Middle frontal gyrus (tissue), 1 donor: ENCODE measurements around the gene FYCO1.

ENCODE experiments used
- DNase-seq: peaks from one replicate; pipeline ENCODE4 v3.0.0-alpha.2; 2015; ENCODE audit warnings: low spot score; ENCODE audit errors: extremely low spot score

The FYCO1 gene

DNA sequence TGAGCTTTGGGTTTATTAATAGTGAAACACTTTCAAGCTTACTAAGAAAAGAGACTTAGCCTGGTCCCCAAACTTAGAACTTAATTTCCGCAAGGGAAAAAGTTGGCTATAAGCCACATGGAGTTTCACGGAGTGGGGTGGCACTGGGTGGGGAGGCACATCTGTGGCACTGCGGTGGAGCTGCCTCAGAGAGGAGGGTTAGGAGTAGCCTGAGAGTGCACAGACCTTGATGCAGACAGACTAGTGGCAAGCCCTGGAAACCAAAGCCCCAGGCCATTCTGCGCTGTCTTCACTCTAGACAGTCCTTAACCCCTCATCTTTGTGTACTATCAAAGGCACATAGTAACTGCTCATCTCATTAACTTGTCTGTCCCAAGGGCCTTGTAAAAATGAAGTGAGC lies 30.4 kb downstream of the FYCO1 start:
- DNase-seq: no peak

- DNase-seq: no peak
These were observed 31.5 kb downstream of the FYCO1 start for GRCh38 chr3:45964139-45964538.

DNA sequence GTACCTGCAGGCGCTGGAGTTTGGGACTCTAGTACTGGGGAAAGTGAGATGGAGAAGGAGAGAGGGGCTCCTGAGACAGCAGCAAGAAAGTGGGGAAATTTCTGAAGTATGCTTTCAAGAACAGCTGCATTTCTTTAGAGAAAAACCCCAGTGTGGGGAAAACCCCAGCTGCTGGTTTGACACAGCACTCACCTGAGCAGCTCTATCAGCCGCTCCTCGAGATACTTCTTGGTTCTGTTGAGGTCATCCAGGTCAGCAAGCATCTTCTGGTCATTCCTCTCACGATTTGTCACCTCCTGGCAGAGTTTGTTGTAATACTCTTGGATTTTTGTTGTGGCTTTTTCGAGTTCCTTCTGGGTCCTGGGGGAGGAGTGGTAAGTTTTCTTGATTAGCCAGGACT lies 33.6 kb downstream of the FYCO1 start:
- no peak for DNase-seq

GRCh38 chr3:45960289-45960688 lies 35.3 kb downstream of the FYCO1 start:
- no peak for DNase-seq

GRCh38 chr3:45959201-45959600 lies 36.4 kb downstream of the FYCO1 start:
- DNase-seq: no peak

DNA sequence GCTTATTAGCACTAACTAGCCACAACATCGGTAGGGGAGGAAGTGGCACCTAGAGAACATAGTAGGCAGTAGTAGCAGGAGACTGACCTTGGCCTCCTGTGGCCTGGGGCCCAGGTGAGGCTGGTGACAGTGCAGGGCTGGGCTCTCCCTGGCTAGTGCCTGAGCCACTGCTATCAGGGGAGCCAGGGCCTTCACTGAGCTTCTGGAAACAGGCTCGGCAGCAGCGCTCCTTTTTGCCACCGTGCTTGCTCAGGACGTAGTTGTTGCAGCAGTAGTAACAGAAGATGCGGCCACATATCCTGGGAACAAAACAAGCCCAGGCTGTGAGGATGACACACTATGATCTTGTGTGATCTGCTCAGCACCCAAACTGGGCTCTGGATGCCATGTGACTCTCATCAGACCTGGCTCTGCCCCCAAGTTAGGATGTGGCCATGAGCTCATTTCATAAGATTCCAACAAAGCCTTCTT lies 37.3 kb downstream of the FYCO1 start:
- no peak for DNase-seq

- DNase-seq: no peak
These were observed 38.0 kb downstream of the FYCO1 start for GRCh38 chr3:45957586-45957985.

DNA sequence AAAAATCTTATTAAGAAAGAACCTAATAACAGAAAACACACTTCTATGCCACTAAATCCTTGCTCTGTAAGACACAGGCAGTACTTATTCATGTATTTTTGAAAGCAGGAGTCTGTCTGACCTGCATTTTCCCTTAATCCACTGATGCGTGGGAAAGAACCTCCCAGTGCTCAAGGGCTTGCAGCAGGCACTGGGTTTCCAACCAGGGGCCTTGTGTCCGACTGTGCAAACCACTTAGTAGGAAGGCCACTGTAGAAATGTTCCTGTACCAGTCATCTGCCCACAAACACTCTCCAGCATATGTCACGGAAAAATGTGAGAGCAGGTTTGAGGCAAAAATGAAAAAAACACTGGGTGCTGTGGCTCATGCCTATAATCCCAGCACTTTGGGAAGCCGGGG lies 39.9 kb downstream of the FYCO1 start:
- DNase-seq: no peak

DNA sequence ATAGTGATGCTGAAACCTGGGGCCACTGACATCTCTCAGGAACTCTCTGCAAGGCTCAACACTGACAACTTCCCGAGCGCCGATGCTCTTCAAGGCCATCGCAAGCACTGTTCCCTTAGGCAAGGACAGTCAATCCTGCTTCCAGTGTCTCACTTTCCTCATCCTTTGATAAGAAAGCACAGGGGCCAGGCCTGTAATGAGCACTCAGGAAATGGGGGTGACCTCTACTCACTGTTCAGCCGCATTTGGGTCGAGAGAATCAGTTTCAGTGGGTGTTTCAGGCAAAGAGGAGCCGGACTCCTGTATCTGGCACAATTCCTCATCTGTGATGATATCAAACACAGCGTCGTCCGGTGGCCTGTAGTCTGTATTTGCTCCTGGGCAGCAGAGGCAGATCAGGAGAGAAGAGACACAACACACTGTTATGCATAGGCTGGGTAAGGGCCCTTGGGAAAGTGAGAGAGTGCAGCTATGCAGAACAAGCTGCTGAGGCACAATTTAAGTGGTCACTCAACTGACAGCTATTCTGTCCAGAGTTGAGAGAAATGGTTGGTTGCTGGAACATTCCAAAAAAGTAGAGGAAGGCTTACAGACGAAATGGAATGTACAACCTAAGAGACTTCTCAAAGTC lies 40.5 kb downstream of the FYCO1 start:
- DNase-seq: no peak

DNA sequence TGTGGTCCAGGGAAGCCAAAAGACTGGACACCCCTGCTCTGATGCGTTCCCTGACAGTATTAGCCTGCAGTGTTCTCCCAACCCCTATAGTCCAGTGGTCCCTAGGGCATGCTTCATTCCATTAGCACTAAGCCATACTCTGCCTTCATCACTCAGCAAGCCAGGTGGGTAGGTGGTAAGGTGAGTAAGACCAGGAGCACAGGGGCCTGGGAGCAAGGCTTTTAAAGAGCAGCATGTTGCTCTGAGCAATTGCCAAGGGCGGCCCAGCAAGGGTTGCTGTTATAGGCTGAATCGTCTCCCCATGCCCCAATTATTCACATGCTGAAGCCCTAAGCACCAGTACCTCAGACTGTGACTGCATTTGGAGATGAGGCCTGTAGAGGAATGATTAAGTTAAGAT lies 41.3 kb downstream of the FYCO1 start:
- no peak for DNase-seq

GRCh38 chr3:45953536-45953935 lies 42.1 kb downstream of the FYCO1 start:
- DNase-seq: no peak

- no peak for DNase-seq
These were observed 43.2 kb downstream of the FYCO1 start for GRCh38 chr3:45952456-45952855.

DNA sequence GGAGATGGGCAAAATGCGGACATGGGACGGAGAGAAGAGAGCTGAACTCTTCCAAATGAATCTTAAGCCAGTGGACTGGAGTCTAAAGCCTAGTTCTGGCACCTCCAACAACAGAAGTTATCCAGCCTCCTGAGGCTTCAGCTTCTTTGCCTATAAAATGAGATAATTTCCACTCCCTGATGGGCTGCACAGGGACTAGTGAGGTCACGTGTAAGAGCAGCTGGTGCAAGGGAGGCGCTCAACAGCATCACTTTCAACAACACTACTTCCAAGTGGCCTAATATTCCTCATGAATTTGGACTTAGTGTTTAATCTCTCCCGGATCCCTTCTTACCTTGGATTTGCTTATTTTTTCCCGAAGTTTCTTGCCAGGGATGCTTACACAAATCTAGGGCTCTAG lies 43.7 kb downstream of the FYCO1 start:
- no peak for DNase-seq

DNA sequence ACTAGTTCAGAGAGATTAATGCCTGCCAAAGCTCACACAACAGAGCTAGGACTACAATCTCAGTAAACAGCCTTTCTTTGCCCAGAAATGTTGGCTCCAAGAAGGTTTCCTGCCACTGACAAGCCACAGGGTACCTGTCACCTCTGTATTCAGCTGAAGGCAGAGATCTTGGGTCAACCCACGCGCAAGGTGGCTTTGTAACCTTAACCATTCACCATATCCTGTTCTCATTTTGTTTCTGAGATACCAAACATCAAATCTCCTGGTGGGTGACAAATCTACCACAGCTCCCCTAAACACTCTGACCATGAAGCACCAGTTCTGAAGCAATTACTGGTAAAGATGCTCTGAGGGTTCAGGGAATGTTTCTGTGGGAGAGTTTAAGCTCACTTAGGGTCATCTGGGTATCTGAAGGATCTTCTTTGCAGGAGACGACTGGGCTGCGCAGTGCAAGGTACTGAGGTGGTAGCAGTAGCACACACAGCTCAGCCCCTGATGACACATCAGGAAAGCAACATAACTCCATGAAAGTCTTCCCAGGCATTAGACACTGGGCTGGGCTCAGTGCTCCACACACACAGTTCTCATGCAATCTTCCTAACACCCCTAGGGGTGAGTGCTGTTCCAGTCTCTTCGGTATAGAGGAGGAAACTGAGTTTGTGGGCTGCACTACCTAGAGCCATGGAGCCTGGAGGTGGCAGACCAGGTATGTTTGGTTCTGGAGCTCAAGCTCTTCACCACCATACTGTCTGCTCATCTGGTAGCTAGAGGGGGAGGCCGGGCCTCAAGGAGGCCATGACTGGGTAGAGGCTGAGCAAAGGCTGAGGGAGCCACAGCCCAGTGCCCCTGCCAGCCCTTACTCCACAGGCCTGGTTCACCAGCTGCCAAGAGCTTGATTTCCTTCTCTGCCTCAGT lies 44.7 kb downstream of the FYCO1 start:
- no peak for DNase-seq

- DNase-seq: no peak
These were observed 45.5 kb downstream of the FYCO1 start for GRCh38 chr3:45950131-45950530.

GRCh38 chr3:45949432-45949831 lies 46.2 kb downstream of the FYCO1 start:
- no peak for DNase-seq

DNA sequence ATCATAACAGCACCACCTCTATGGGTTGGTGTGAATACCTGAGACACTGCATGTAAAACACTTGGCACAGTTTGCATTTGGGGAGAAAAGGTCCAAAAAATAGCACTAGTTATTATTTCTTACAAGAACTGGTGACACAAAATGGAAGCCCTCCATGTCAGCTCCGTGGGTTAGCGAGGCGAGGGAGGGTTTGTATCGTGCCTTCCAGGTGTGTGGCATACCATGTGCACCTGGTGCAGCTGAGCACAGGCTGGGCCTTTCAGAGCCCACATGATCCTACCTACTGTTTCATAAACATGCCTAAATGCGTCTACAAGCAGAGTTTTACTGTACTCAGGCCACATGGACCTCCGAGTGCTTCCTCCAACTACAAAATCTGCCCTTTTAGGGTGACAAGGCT lies 46.7 kb downstream of the FYCO1 start:
- DNase-seq: no peak

DNA sequence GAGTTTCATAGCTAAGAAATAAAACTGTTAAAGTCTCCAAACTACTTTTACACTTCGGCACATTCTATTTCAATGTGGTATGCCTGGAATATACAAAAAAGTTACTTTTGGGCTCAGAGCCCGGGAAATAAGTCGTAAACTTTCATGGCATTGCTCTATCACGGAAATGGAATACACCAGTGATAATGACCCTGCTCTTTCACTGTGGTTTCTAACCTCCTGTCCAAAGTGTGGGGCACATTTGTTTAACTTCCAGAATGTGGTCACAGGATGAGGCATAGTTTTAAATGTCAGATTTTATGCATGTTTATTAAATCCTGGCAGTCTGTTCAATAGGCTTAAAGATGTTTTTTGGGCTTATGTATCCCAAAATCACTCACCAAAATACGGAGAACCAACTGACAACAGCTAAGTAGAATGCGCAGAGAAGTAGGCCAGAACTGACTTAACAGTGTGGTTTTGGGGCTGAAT lies 47.3 kb downstream of the FYCO1 start:
- DNase-seq: no peak

DNA sequence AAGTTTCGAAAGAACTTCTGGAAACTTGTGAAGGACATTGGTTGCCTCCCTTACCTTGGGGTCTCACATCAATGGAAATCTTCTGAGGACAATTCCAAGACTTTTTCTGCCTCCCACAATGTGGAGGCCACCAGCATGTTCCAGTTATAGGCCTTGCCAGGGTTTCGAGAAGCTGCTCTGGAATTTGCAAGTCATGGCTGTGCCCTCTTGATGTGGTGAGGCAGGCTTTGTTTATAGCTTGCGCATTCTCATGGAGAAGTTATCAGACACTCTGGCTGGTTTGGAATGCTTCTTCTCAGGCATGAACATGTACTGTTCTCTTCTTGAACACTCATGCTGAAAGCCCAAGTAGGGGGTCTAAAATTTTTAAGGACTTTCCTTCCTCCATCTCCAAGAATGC lies 48.3 kb downstream of the FYCO1 start:
- DNase-seq: no peak

DNA sequence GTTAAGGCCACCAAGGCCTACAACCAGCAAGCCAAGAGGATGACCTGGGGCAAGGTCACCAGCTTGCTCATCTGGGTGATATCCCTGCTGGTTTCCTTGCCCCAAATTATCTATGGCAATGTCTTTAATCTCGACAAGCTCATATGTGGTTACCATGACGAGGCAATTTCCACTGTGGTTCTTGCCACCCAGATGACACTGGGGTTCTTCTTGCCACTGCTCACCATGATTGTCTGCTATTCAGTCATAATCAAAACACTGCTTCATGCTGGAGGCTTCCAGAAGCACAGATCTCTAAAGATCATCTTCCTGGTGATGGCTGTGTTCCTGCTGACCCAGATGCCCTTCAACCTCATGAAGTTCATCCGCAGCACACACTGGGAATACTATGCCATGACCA lies 48.7 kb downstream of the FYCO1 start:
- DNase-seq: no peak

GRCh38 chr3:45946307-45946706 lies 49.3 kb downstream of the FYCO1 start:
- DNase-seq: no peak

DNA sequence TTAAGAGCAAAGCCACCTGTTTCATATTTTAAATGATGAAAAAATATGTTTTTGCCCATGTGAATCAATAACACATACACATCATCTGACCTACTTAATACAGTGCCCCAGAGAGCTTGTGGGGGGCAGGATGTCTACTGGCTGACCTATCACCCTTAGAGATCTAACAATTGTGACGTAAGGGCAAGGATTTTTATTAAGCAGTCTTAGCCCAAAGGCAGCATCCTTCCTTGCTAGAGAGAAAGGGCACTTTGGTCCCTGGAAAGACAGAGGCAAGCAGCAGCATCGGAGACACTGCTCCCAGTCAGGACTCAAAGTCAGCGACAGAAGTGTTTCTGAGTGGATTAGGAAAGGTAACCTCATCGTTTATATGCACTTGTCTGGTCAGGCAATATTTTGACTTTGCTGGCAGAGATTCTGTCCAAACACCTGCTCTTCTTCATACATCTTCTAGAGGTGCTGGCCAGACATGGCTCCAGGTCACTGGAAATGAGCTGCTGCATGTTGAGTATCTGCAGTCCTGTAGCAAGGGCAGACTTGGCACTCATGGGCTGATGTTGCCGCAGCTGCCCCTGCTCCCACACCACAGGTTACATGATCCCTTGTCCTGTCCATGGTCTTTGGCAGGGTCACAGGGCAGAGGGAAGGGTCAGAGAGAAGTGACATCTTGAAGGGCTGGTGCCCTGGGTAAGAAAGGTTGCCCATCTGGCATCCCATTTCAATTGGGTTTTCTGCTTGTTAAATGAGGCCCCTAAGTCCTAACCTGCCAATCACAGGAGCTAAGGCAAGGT lies 50.6 kb downstream of the FYCO1 start:
- no peak for DNase-seq
